K562 (cell line): ENCODE results near the gene MAST1. TPM values are rescaled to one million over a fixed set of nuclear protein-coding genes. Genes with fewer than 3 reads are reported as not detected.

Source experiments
- ATAC-seq: fragments of 200-7000 bp; cut with Tn5 transposase; 3 replicates; pipeline ENCODE4 v1.9.1; 2020; ENCODE audit warnings: moderate library complexity
- BruUV-seq: library from RNA; stranded (reverse); fragments of 400-500 nt; replicated peaks from 2 replicates; lab custom pipeline; 2021; lab: Mats Ljungman, UMichigan
- CTCF ChIA-PET: fragments of 300-600 bp; formaldehyde crosslinking; extraction: SDS; loops from one replicate; lab custom pipeline; 2021; ENCODE audit warnings: low intra/inter-chr PET ratio; lab: Yijun Ruan, JAX
- POLR2A ChIA-PET: fragments of 300-600, 350-650 bp; sonication (Branson Sonifier 250); formaldehyde crosslinking; extraction: SDS; loops from one replicate; lab custom pipeline; 2021; ENCODE audit warnings: antibody characterized with exemption, inconsistent platforms; lab: Yijun Ruan, JAX
- DNase-seq, 4 experiments: peaks; one replicate each; pipeline versions ENCODE4 v3.0.0 to v3.0.0-alpha.2; 2011 to 2018; ENCODE audit warnings: low spot score in 3 of 4, mixed read lengths in 3 of 4; ENCODE audit errors: extremely low read depth in 1 of 4
- FAIRE-seq: peaks from 2 replicates; lab custom pipeline; 2011; peaks lifted over from hg19 to GRCh38; lab: Jason Lieb, UNC
- H2AFZ ChIP-seq: 2 replicates; pipeline ENCODE4 v1.6.0; 2011; ENCODE audit warnings: low read depth, low read length, control low read depth, inconsistent platforms
- H3K27ac ChIP-seq: fragments of 200-600 bp; 3 replicates; pipeline ENCODE4 v1.8.0; 2011; ENCODE audit warnings: low read depth, mild to moderate bottlenecking, control low read depth, inconsistent platforms, low read length, moderate library complexity, mixed read lengths; ENCODE audit errors: extremely low read depth
- H3K27me3 ChIP-seq, 2 experiments: fragments of 300-600 bp in 1 of 2; 2 replicates in 1 of 2; 3 replicates in 1 of 2; pipeline versions ENCODE4 v1.6.0 to v1.8.0; 2011; ENCODE audit warnings: inconsistent platforms in 2 of 2, low read length in 2 of 2, mild to moderate bottlenecking in 1 of 2, mixed read lengths in 1 of 2, moderate library complexity in 1 of 2; ENCODE audit not compliant: control insufficient read depth in 2 of 2, insufficient read depth in 2 of 2
- H3K36me3 ChIP-seq: fragments of 300-600 bp; 3 replicates; pipeline ENCODE4 v1.8.0; 2011; ENCODE audit warnings: mild to moderate bottlenecking, low read length, inconsistent platforms; ENCODE audit not compliant: control insufficient read depth, insufficient read depth
- H3K4me1 ChIP-seq, 2 experiments: fragments of 200-600 bp in 1 of 2; replicated peaks in 1 of 2; 2 replicates in 1 of 2; 3 replicates in 1 of 2; pipeline versions ENCODE4 v1.5.1 to v1.8.0; 2011; ENCODE audit warnings: inconsistent platforms in 2 of 2, low read length in 2 of 2, mild to moderate bottlenecking in 1 of 2, mixed read lengths in 1 of 2, moderate library complexity in 1 of 2; ENCODE audit not compliant: control insufficient read depth in 2 of 2, insufficient read depth in 2 of 2
- H3K4me2 ChIP-seq: 2 replicates; pipeline ENCODE4 v1.6.1; 2011; ENCODE audit warnings: low read length, control low read depth, inconsistent platforms, mixed read lengths; ENCODE audit not compliant: insufficient read depth
- H3K4me3 ChIP-seq: fragments of 200-600 bp; sonication (generic), shearing (Covaris generic); 2 replicates; pipeline ENCODE4 v1.5.1; 2016; ENCODE audit warnings: control low read depth, inconsistent platforms
- H3K79me2 ChIP-seq: fragments of 200-600 bp; 3 replicates; pipeline ENCODE4 v1.8.0; 2011; ENCODE audit warnings: low read length, inconsistent platforms; ENCODE audit not compliant: control insufficient read depth, insufficient read depth
- H3K9ac ChIP-seq, 2 experiments: 2 replicates each; pipeline versions ENCODE4 v1.6.0 to v1.6.1; 2011; ENCODE audit warnings: low read depth in 2 of 2, low read length in 2 of 2, control low read depth in 1 of 2, inconsistent platforms in 1 of 2, mild to moderate bottlenecking in 1 of 2, mixed read lengths in 1 of 2; ENCODE audit not compliant: insufficient read depth in 1 of 2
- H3K9me1 ChIP-seq: one replicate; pipeline ENCODE4 v1.6.0; 2011; ENCODE audit warnings: inconsistent platforms, mild to moderate bottlenecking, low read length, moderate library complexity; ENCODE audit not compliant: control insufficient read depth, insufficient read depth
- H3K9me3 ChIP-seq: replicated peaks from 2 replicates; pipeline ENCODE4 v1.5.1; 2011; ENCODE audit warnings: low read depth, low read length, inconsistent platforms; ENCODE audit not compliant: control insufficient read depth, insufficient read depth
- H4K20me1 ChIP-seq: replicated peaks from 2 replicates; pipeline ENCODE4 v1.6.1; 2011; ENCODE audit warnings: low read length, inconsistent platforms, mixed read lengths; ENCODE audit not compliant: control insufficient read depth, insufficient read depth
- ERF ChIP-seq: fragments of 450-650 bp; formaldehyde crosslinking; IDR thresholded peaks from 2 replicates; pipeline ENCODE4 v1.4.0; 2020; ENCODE audit warnings: mild to moderate bottlenecking, mixed read lengths
- ESRRA ChIP-seq: fragments of 450-650 bp; IDR thresholded peaks from 2 replicates; pipeline ENCODE4 v1.6.1; 2014; ENCODE audit warnings: low read depth, mild to moderate bottlenecking, moderate library complexity, borderline replicate concordance
- EWSR1 ChIP-seq: fragments of 450-650 bp; IDR thresholded peaks from 2 replicates; pipeline ENCODE4 v1.6.1; 2018; ENCODE audit warnings: borderline replicate concordance, mild to moderate bottlenecking, low read depth, moderate library complexity; ENCODE audit not compliant: partially characterized antibody
- FIP1L1 ChIP-seq: fragments of 200-400 bp; formaldehyde crosslinking; IDR thresholded peaks from 2 replicates; pipeline ENCODE4 v1.6.1; 2018; ENCODE audit warnings: mild to moderate bottlenecking, low read depth, low read length; ENCODE audit not compliant: poor library complexity, severe bottlenecking
- GTF2A2 ChIP-seq: IDR thresholded peaks from 2 replicates; pipeline ENCODE4 v1.6.1; 2016; ENCODE audit warnings: mild to moderate bottlenecking, missing genetic modification characterization, missing compliant biosample characterization
- MYNN ChIP-seq, 2 experiments: sonication (generic); formaldehyde crosslinking in 1 of 2; IDR thresholded peaks; 2 replicates each; pipeline versions ENCODE4 v1.5.0 to v1.6.1; 2016 to 2020; ENCODE audit warnings: antibody characterized with exemption in 1 of 2, missing genetic modification reagents in 1 of 2
- YY1 ChIP-seq, 3 experiments: IDR thresholded peaks; 2 replicates each; pipeline ENCODE4 v1.6.1; 2011; ENCODE audit warnings: low read length in 2 of 3, mild to moderate bottlenecking in 2 of 3, moderate library complexity in 2 of 3, borderline replicate concordance in 1 of 3, control low read depth in 1 of 3, low read depth in 1 of 3; ENCODE audit not compliant: insufficient read depth in 3 of 3, insufficient replicate concordance in 2 of 3, control insufficient read depth in 1 of 3, insufficient read length in 1 of 3; ENCODE audit errors: extremely low read depth in 1 of 3
- ZC3H4 ChIP-seq: sonication (generic); formaldehyde crosslinking; IDR thresholded peaks from 2 replicates; pipeline ENCODE4 v1.9.0; 2021; ENCODE audit warnings: missing genetic modification reagents, borderline replicate concordance
- ZEB2 ChIP-seq: fragments of 450-650 bp; IDR thresholded peaks from 2 replicates; pipeline ENCODE4 v1.6.1; 2016
- whole genome bisulfite sequencing: fragments of 100-300 bp; shearing (Covaris generic); methylation state at CpG from one replicate; pipeline ENCODE4 v1.1.6; 2016; ENCODE audit warnings: low coverage, mixed read lengths; ENCODE audit not compliant: insufficient coverage; ENCODE audit errors: missing lambda C conversion rate; 5-methylcytosine and 5-hydroxymethylcytosine counted together
- in situ Hi-C: fragments of 300-500 bp; cut with MboI; formaldehyde crosslinking; loops from 4 replicates; pipeline ENCODE4 v1.15.0; 2018; ENCODE audit warnings: inconsistent platforms, mixed read lengths
- intact Hi-C: fragments of 100-400 bp; cut with micrococcal nuclease; formaldehyde crosslinking; loops from 2 replicates; pipeline ENCODE4 v1.14.2; 2022
- polyA plus RNA-seq, 8 experiments: library from polyadenylated mRNA; depleted of rRNA in 4 of 8; stranded (reverse) in 5 of 8; unstranded in 3 of 8; fragments of >200 nt; fragmentation: Nextera tagmentation in 2 of 8; fragmentation: Illumina TruSeq in 1 of 8; extraction: Ambion mirVana in 2 of 8; extraction: Trizol in 1 of 8; gene quantifications; 2 replicates each; pipeline versions ENCODE4 v1.2.1 to v1.2.3, GENCODE V29; 2011 to 2014; ENCODE audit warnings: inconsistent platforms in 1 of 8, missing spikeins in 1 of 8
- total RNA-seq, 7 experiments: library from RNA; depleted of rRNA in 6 of 7; stranded (reverse); fragments of >200 nt in 6 of 7; fragmentation: Illumina TruSeq in 2 of 7; extraction: Trizol in 2 of 7; gene quantifications; 2 replicates each; pipeline versions ENCODE4 v1.2.1 to v1.2.3, GENCODE V29; 2011 to 2021; ENCODE audit warnings: low replicate concordance in 1 of 7
- TF ChIP-seq, protein P1 (sequence below), 2 experiments: fragments of 450-650 bp in 1 of 2; sonication (generic) in 1 of 2; formaldehyde crosslinking in 1 of 2; IDR thresholded peaks in 1 of 2; conservative IDR thresholded peaks in 1 of 2; 2 replicates each; pipeline versions ENCODE4 v1.6.1 to v1.8.1; 2016 to 2023; ENCODE audit warnings: mild to moderate bottlenecking in 2 of 2, moderate library complexity in 2 of 2, inconsistent platforms in 1 of 2, missing genetic modification reagents in 1 of 2
- TF ChIP-seq, protein P2 (sequence below): fragments of 450-650 bp; IDR thresholded peaks from 2 replicates; pipeline ENCODE4 v1.6.1; 2016

MAST1 gene
- total and polyA plus RNA-seq, 9 of the 15 experiments (the other 6 are each of a cell fraction or from before 2014, with no cell fraction given), result 0.48 to 10.3 (median 3.9) TPM

- in situ Hi-C loops (no loop called here), intact Hi-C loops (no loop called here)
- CTCF ChIA-PET, result no interaction called here
- no peaks in the 10 kb centered on the region for H4K20me1 ChIP-seq
- WGBS, result 36% methylated on average over 1 of the region's 1 CpG
- H3K4me2 ChIP-seq, result peak overlapping the region; percentile 82
- no peak overlapping the region for H2AFZ ChIP-seq
- TF ChIP-seq EWSR1 (no peak), MYNN (IDR thresholded peaks at IDR 0.05) (0 out of 2 replicates have a peak, but pooled peaks have one; percentile 23), MYNN (CRISPR knock-in tag; IDR thresholded peaks at IDR 0.05) (no peak)
- POLR2A ChIA-PET, result interaction anchor here (0.5 to 2.7 kb wide), 7 partner anchors 9 to 320 kb away, joined by 3 to 12 read pairs (median 3); partner anchors contain the start of genes DHPS, JUNB, ZNF490 and ZNF791
- peaks cover 30% of the 10 kb centered on the region for H3K79me2 ChIP-seq
- H3K9me3 ChIP-seq, result no peaks in the 10 kb centered on the region
- H3K36me3 ChIP-seq, result peaks cover 33% of the 10 kb centered on the region; the same call in 2 of the 3 replicates
- no peak for DNase-seq
- no peak for ATAC-seq
- BruUV-seq, result no TSS peak
- peak overlapping the region; percentile 90; the same call in 2 of the 3 replicates for H3K27ac ChIP-seq
- H3K4me3 ChIP-seq, result peak overlapping the region; percentile 76
- H3K9me1 ChIP-seq, result no peaks in the 10 kb centered on the region
- peak; percentile 19 for FAIRE-seq
- H3K9ac ChIP-seq, result peak overlapping the region; percentile 90 to 96
- peaks cover 35 to 62% of the 10 kb centered on the region in 2 experiments; a peak in 4 of 5 replicates for H3K4me1 ChIP-seq
- no peaks in the 10 kb centered on the region for H3K27me3 ChIP-seq
Measured at GRCh38 chr19:12800466-12800770, 37.9 kb upstream of the MAST1 start.

DNA sequence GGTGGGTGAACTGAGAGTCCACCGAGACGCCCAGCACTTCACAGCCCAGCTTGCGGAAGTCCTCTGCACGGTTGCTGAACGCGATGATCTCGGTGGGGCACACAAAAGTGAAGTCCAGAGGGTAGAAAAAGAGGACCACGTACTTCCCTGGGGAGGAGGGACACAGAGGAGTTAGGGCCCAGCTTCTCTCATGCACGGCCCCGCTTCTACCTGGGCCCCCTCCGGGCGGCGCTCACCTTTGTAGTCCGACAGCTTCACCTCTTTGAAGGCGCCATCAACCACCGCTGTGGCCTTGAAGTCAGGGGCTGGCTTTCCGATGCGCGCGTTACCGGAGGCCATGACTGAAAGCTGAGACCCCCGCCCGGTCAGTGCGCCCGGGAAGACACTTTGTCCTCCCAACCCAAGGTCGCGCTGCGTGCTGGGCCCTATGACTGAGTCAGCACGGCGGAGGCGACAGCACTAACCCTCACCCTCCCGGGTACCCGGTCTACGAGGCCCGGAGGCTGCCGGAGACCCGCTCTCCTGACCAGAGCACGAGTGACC is 37.3 kb upstream of the MAST1 start:
- H2AFZ ChIP-seq, result peak overlapping the region; percentile 97
- FAIRE-seq, result no peak
- ATAC-seq, result peak; percentile 27
- no peaks in the 10 kb centered on the region for H3K9me3 ChIP-seq
- H3K36me3 ChIP-seq, result peaks cover 33% of the 10 kb centered on the region; the same call in 2 of the 3 replicates
- peak overlapping the region; percentile 90 to 96 for H3K9ac ChIP-seq
- intact Hi-C loops (no loop called here), in situ Hi-C loops (no loop called here)
- BruUV-seq, result TSS peak; percentile 62
- peak; percentile 40 to 56 (median 50) for DNase-seq
- H3K27ac ChIP-seq, result peak overlapping the region; percentile 90
- peaks cover 30% of the 10 kb centered on the region for H3K79me2 ChIP-seq
- H3K9me1 ChIP-seq, result no peaks in the 10 kb centered on the region
- POLR2A ChIA-PET, result interaction anchor here (0.5 to 2.7 kb wide), 7 partner anchors 9 to 190 kb away, joined by 3 to 12 read pairs (median 3); partner anchors contain the start of genes DHPS, JUNB, ZNF490 and ZNF791
- H3K4me1 ChIP-seq, result peaks cover 30 to 60% of the 10 kb centered on the region in 2 experiments; a peak in 4 of 5 replicates
- peak overlapping the region; percentile 76 for H3K4me3 ChIP-seq
- CTCF ChIA-PET, result no interaction called here
- H3K4me2 ChIP-seq, result peak overlapping the region; percentile 82
- WGBS, result 4% methylated on average over 26 of the region's 38 CpGs
- H3K27me3 ChIP-seq, result no peaks in the 10 kb centered on the region
- no peaks in the 10 kb centered on the region for H4K20me1 ChIP-seq
- peak; percentile 23; the same call in 1 of the 2 replicates for TF ChIP-seq ZEB2
- TF ChIP-seq ZC3H4 (CRISPR knock-in tag), result no peak
- TF ChIP-seq, protein P1, sequence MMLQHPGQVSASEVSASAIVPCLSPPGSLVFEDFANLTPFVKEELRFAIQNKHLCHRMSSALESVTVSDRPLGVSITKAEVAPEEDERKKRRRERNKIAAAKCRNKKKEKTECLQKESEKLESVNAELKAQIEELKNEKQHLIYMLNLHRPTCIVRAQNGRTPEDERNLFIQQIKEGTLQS (IDR thresholded peaks at IDR 0.05), result no peak
- TF ChIP-seq, protein P1 (CRISPR knock-in tag; conservative IDR thresholded peaks at IDR 0.05), result peak; percentile 43; the same call in 1 of the 2 replicates
- peak in 1 of 3 experiments; percentile 38 for TF ChIP-seq YY1 (IDR thresholded peaks at IDR 0.05; ENCODE audit: borderline replicate concordance in 1 of 3, control insufficient read depth in 1 of 3, extremely low read depth in 1 of 3, insufficient read depth in 3 of 3, insufficient read length in 1 of 3, insufficient replicate concordance in 2 of 3, low read depth in 1 of 3, low read length in 2 of 3)
- no peak for TF ChIP-seq ERF (CRISPR knock-in tag)
- TF ChIP-seq, protein P2, sequence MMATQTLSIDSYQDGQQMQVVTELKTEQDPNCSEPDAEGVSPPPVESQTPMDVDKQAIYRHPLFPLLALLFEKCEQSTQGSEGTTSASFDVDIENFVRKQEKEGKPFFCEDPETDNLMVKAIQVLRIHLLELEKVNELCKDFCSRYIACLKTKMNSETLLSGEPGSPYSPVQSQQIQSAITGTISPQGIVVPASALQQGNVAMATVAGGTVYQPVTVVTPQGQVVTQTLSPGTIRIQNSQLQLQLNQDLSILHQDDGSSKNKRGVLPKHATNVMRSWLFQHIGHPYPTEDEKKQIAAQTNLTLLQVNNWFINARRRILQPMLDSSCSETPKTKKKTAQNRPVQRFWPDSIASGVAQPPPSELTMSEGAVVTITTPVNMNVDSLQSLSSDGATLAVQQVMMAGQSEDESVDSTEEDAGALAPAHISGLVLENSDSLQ, result 0 out of 2 replicates have a peak, but pooled peaks have one; percentile 6
- peak; percentile 44; the same call in 1 of the 2 replicates for TF ChIP-seq ESRRA
- TF ChIP-seq GTF2A2, result no peak
- no peak for TF ChIP-seq FIP1L1
